GM12892 (cell line): Measurements from ENCODE around the gene CDH16.

Source experiments
- POLR2A ChIP-seq: IDR thresholded peaks from 2 replicates; pipeline ENCODE4 v1.6.1; 2011; ENCODE audit warnings: low read depth, low read length, control low read depth
- POLR2AphosphoS5 ChIP-seq: IDR thresholded peaks from 2 replicates; pipeline ENCODE4 v1.6.1; 2011; ENCODE audit warnings: low read depth, low read length, control low read depth
- TAF1 ChIP-seq: IDR thresholded peaks from 2 replicates; pipeline ENCODE4 v1.6.1; 2011; ENCODE audit warnings: low read depth, mild to moderate bottlenecking, control low read depth, low read length, borderline replicate concordance

DNA sequence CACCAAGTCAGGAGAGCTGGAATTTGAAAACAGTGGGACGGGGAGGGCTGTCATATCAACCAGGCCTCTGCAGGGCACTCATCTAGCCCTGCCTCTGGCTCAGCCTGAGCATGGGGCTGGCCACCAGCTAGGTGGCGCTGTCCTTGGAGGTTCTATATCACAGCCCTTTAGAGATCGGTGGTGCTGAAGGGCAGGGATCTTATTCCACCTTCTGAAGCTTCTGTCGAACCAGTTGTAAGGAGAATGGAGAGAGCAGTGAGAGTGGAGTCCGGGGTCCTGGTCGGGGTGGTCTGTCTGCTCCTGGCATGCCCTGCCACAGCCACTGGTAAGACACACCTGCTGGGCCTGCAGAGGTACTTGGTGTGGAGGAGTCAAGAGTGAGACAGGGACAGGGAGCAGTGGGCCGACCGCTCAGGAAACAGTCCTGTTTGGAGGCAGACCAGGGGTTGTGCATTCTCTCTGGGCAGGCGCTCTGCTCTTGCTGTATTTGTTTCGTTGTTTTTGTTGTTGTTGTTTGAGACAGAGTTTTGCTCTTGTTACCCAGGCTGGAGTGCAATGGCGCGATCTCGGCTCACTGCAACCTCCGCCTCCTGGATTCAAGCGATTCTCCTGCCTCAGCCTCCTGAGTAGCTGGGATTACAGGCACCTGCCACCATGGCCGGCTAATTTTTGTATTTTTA, 42.5 kb upstream of the CDH16 start, which contains the start of gene CES3:
- TF ChIP-seq POLR2A (no peak), POLR2AphosphoS5 (no peak), TAF1 (no peak)
